ENCODE data around the gene KIZ. TPM values are rescaled to one million over a fixed set of nuclear protein-coding genes. Genes with fewer than 3 reads are reported as not detected.

The KIZ gene
- total RNA-seq, 1 experiment from 2014 or later, result 31.8 TPM

- H3K4me3 ChIP-seq (ENCODE audit: low read depth, low read length), result no peak overlapping the region
- no peaks in the 10 kb centered on the region for H3K9me3 ChIP-seq
- H3K36me3 Mint-ChIP-seq (ENCODE audit: insufficient read depth, unreplicated experiment), result no peaks in the 10 kb centered on the region
- H3K9me3 Mint-ChIP-seq (ENCODE audit: unreplicated experiment), result no peaks in the 10 kb centered on the region
- H3K4me1 Mint-ChIP-seq (ENCODE audit: low read depth, unreplicated experiment), result no peaks in the 10 kb centered on the region
- no peaks in the 10 kb centered on the region for H3K27me3 ChIP-seq (replicated peaks; ENCODE audit: control insufficient read depth, insufficient read depth, low read length)
- ChIA-PET CTCF (interaction anchor here (0.6 kb wide), 1 partner anchor 9 kb away, joined by 3 read pairs; no protein-coding TSS in a partner anchor), POLR2A (no interaction called here)
- no peak for DNase-seq
- TF ChIP-seq CTCF (IDR thresholded peaks at IDR 0.05; ENCODE audit: insufficient read depth in 1 of 2, low read depth in 1 of 2, low read length in 1 of 2, severe bottlenecking in 1 of 2, unreplicated experiment in 1 of 2), result no peak
- H3K36me3 ChIP-seq (ENCODE audit: control insufficient read depth, insufficient read depth, low read length), result no peaks in the 10 kb centered on the region; the same call in 1 of the 2 replicates
- no TSS peak for BruUV-seq (replicated peaks)
- no peak overlapping the region for H3K4me3 Mint-ChIP-seq (ENCODE audit: unreplicated experiment)
- no peaks in the 10 kb centered on the region for H3K27me3 Mint-ChIP-seq (ENCODE audit: insufficient read depth, unreplicated experiment)
- intact Hi-C loops (cut with micrococcal nuclease; ENCODE audit: unreplicated experiment), result no loop called here
- H3K4me1 ChIP-seq, result no peaks in the 10 kb centered on the region
- H3K27ac Mint-ChIP-seq (ENCODE audit: unreplicated experiment), result no peak overlapping the region
Observed at GRCh38 chr20:21229163-21229562, 103.3 kb downstream of the KIZ start.

GRCh38 chr20:21230220-21230619 lies 104.3 kb downstream of the KIZ start:
- no peaks in the 10 kb centered on the region for H3K4me1 Mint-ChIP-seq (ENCODE audit: low read depth, unreplicated experiment)
- intact Hi-C loops (cut with micrococcal nuclease; ENCODE audit: unreplicated experiment), result no loop called here
- POLR2A ChIA-PET, result no interaction called here
- CTCF ChIA-PET, result no interaction called here
- no peaks in the 10 kb centered on the region for H3K36me3 Mint-ChIP-seq (ENCODE audit: insufficient read depth, unreplicated experiment)
- no peak for TF ChIP-seq CTCF (IDR thresholded peaks at IDR 0.05; ENCODE audit: insufficient read depth in 1 of 2, low read depth in 1 of 2, low read length in 1 of 2, severe bottlenecking in 1 of 2, unreplicated experiment in 1 of 2)
- H3K4me1 ChIP-seq, result no peaks in the 10 kb centered on the region
- no TSS peak for BruUV-seq (replicated peaks)
- H3K27me3 ChIP-seq (replicated peaks; ENCODE audit: control insufficient read depth, insufficient read depth, low read length), result no peaks in the 10 kb centered on the region
- H3K36me3 ChIP-seq (ENCODE audit: control insufficient read depth, insufficient read depth, low read length), result no peaks in the 10 kb centered on the region; the same call in 1 of the 2 replicates
- H3K9me3 ChIP-seq, result no peaks in the 10 kb centered on the region
- DNase-seq, result no peak
- no peaks in the 10 kb centered on the region for H3K9me3 Mint-ChIP-seq (ENCODE audit: unreplicated experiment)
- no peak overlapping the region for H3K4me3 ChIP-seq (ENCODE audit: low read depth, low read length)
- no peak overlapping the region for H3K27ac Mint-ChIP-seq (ENCODE audit: unreplicated experiment)
- no peaks in the 10 kb centered on the region for H3K27me3 Mint-ChIP-seq (ENCODE audit: insufficient read depth, unreplicated experiment)
- no peak overlapping the region for H3K4me3 Mint-ChIP-seq (ENCODE audit: unreplicated experiment)

GRCh38 chr20:21230686-21231085 lies 104.8 kb downstream of the KIZ start:
- Mint-ChIP-seq H3K4me3 (ENCODE audit: unreplicated experiment) (no peak overlapping the region), H3K27me3 (ENCODE audit: insufficient read depth, unreplicated experiment) (no peaks in the 10 kb centered on the region), H3K4me1 (ENCODE audit: low read depth, unreplicated experiment) (no peaks in the 10 kb centered on the region), H3K9me3 (ENCODE audit: unreplicated experiment) (no peaks in the 10 kb centered on the region), H3K36me3 (ENCODE audit: insufficient read depth, unreplicated experiment) (no peaks in the 10 kb centered on the region), H3K27ac (ENCODE audit: unreplicated experiment) (no peak overlapping the region)
- intact Hi-C loops (cut with micrococcal nuclease; ENCODE audit: unreplicated experiment), result no loop called here
- POLR2A ChIA-PET, result no interaction called here
- Histone ChIP-seq H3K4me3 (ENCODE audit: low read depth, low read length) (no peak overlapping the region), H3K4me1 (no peaks in the 10 kb centered on the region), H3K9me3 (no peaks in the 10 kb centered on the region), H3K27me3 (replicated peaks; ENCODE audit: control insufficient read depth, insufficient read depth, low read length) (no peaks in the 10 kb centered on the region), H3K36me3 (ENCODE audit: control insufficient read depth, insufficient read depth, low read length) (no peaks in the 10 kb centered on the region; the same call in 1 of the 2 replicates)
- no peak for DNase-seq
- no TSS peak for BruUV-seq (replicated peaks)
- TF ChIP-seq CTCF (IDR thresholded peaks at IDR 0.05; ENCODE audit: insufficient read depth in 1 of 2, low read depth in 1 of 2, low read length in 1 of 2, severe bottlenecking in 1 of 2, unreplicated experiment in 1 of 2), result no peak
- CTCF ChIA-PET, result no interaction called here

Data from Caco-2 (cell line).